K562 (cell line): ENCODE data around the gene NEDD4. TPM values are rescaled to one million over a fixed set of nuclear protein-coding genes. Genes with fewer than 3 reads are reported as not detected.

ENCODE experiments used
- ARID2 ChIP-seq: fragments of 450-650 bp; IDR thresholded peaks from 2 replicates; pipeline ENCODE4 v1.6.1; 2017; ENCODE audit warnings: antibody characterized with exemption, mild to moderate bottlenecking
- ATF1 ChIP-seq, 2 experiments: fragments of 450-650 bp in 1 of 2; IDR thresholded peaks; 2 replicates each; pipeline ENCODE4 v1.6.1; 2016; ENCODE audit warnings: missing compliant biosample characterization in 1 of 2, missing genetic modification characterization in 1 of 2
- BHLHE40 ChIP-seq: IDR thresholded peaks from 2 replicates; pipeline ENCODE4 v1.6.1; 2011; ENCODE audit warnings: low read length, improper control_type of control experiment
- CEBPB ChIP-seq: fragments of 450-650 bp; IDR thresholded peaks from 2 replicates; pipeline ENCODE4 v1.6.1; 2016; ENCODE audit warnings: missing genetic modification characterization, missing compliant biosample characterization
- ELF1 ChIP-seq: fragments of 200-800 bp; sonication (Bioruptor generic); IDR thresholded peaks from 2 replicates; pipeline ENCODE4 v1.6.1; 2016; ENCODE audit warnings: missing genetic modification characterization, missing compliant biosample characterization
- EP300 ChIP-seq: IDR thresholded peaks from 2 replicates; pipeline ENCODE4 v1.6.1; 2012; ENCODE audit warnings: low read length, improper control_type of control experiment
- FOSL1 ChIP-seq: fragments of 200-800 bp; sonication (Bioruptor generic); conservative IDR thresholded peaks from 2 replicates; pipeline ENCODE4 v1.6.1; 2016; ENCODE audit warnings: missing genetic modification characterization, missing compliant biosample characterization
- FOXJ2 ChIP-seq: fragments of 200-800 bp; sonication (Bioruptor generic); IDR thresholded peaks from 2 replicates; pipeline ENCODE4 v1.6.1; 2016; ENCODE audit warnings: missing genetic modification characterization, missing compliant biosample characterization
- PTTG1 ChIP-seq: fragments of 450-650 bp; IDR thresholded peaks from 2 replicates; pipeline ENCODE4 v1.6.1; 2016; ENCODE audit warnings: low read depth, mild to moderate bottlenecking, missing genetic modification characterization, missing compliant biosample characterization
- RAD51 ChIP-seq: fragments of 450-650 bp; IDR thresholded peaks from 2 replicates; pipeline ENCODE4 v1.7.1; 2016; ENCODE audit warnings: low read depth, mild to moderate bottlenecking, borderline replicate concordance
- RBFOX2 ChIP-seq: fragments of 200-400 bp; formaldehyde crosslinking; IDR thresholded peaks from 2 replicates; pipeline ENCODE4 v1.6.1; 2017; ENCODE audit warnings: low read depth, mild to moderate bottlenecking, low read length, moderate library complexity
- SMAD3 ChIP-seq: fragments of 450-650 bp; formaldehyde crosslinking; conservative IDR thresholded peaks from 2 replicates; pipeline ENCODE4 v1.4.0; 2020; ENCODE audit warnings: mild to moderate bottlenecking
- TEAD4 ChIP-seq, 2 experiments: sonication (generic) in 1 of 2; formaldehyde crosslinking in 1 of 2; IDR thresholded peaks; 2 replicates each; pipeline versions ENCODE4 v1.6.1 to v1.8.0; 2012 to 2022; ENCODE audit warnings: borderline replicate concordance in 1 of 2, inconsistent platforms in 1 of 2, low read length in 1 of 2, mild to moderate bottlenecking in 1 of 2, missing genetic modification reagents in 1 of 2
- ZEB2 ChIP-seq: fragments of 450-650 bp; IDR thresholded peaks from 2 replicates; pipeline ENCODE4 v1.6.1; 2016
- ZNF175 ChIP-seq: fragments of 200-800 bp; sonication (Bioruptor generic); IDR thresholded peaks from 2 replicates; pipeline ENCODE4 v1.6.1; 2016; ENCODE audit warnings: low read depth, mild to moderate bottlenecking, missing genetic modification characterization, missing compliant biosample characterization
- ZNF197 ChIP-seq: fragments of 200-800 bp; sonication (Bioruptor generic); IDR thresholded peaks from 2 replicates; pipeline ENCODE4 v1.6.1; 2016; ENCODE audit warnings: low read depth, missing genetic modification characterization, missing compliant biosample characterization
- ZNF76 ChIP-seq: fragments of 250-450 bp; sonication (Bioruptor Pico); IDR thresholded peaks from 2 replicates; pipeline ENCODE4 v1.4.0; 2020; ENCODE audit warnings: mild to moderate bottlenecking, moderate library complexity, borderline replicate concordance
- ZSCAN32 ChIP-seq: fragments of 450-650 bp; formaldehyde crosslinking; IDR thresholded peaks from 2 replicates; pipeline ENCODE4 v1.4.0; 2020; ENCODE audit warnings: mild to moderate bottlenecking, moderate library complexity
- polyA plus RNA-seq, 8 experiments: library from polyadenylated mRNA; depleted of rRNA in 4 of 8; stranded (reverse) in 5 of 8; unstranded in 3 of 8; fragments of >200 nt; fragmentation: Nextera tagmentation in 2 of 8; fragmentation: Illumina TruSeq in 1 of 8; extraction: Ambion mirVana in 2 of 8; extraction: Trizol in 1 of 8; gene quantifications; 2 replicates each; pipeline versions ENCODE4 v1.2.1 to v1.2.3, GENCODE V29; 2011 to 2014; ENCODE audit warnings: inconsistent platforms in 1 of 8, missing spikeins in 1 of 8
- total RNA-seq, 7 experiments: library from RNA; depleted of rRNA in 6 of 7; stranded (reverse); fragments of >200 nt in 6 of 7; fragmentation: Illumina TruSeq in 2 of 7; extraction: Trizol in 2 of 7; gene quantifications; 2 replicates each; pipeline versions ENCODE4 v1.2.1 to v1.2.3, GENCODE V29; 2011 to 2021; ENCODE audit warnings: low replicate concordance in 1 of 7
- TF ChIP-seq, protein P1 (sequence below): sonication (generic); formaldehyde crosslinking; IDR thresholded peaks from 2 replicates; pipeline ENCODE4 v1.9.0; 2022; ENCODE audit warnings: mild to moderate bottlenecking, missing genetic modification reagents
- TF ChIP-seq, protein P2 (sequence below): fragments of 250-450 bp; sonication (Bioruptor Pico); IDR thresholded peaks from 2 replicates; pipeline ENCODE4 v1.4.0; 2020; ENCODE audit warnings: mild to moderate bottlenecking
- TF ChIP-seq, protein P3 (sequence below), 2 experiments: fragments of 450-650 bp in 1 of 2; sonication (generic) in 1 of 2; formaldehyde crosslinking in 1 of 2; IDR thresholded peaks in 1 of 2; conservative IDR thresholded peaks in 1 of 2; 2 replicates each; pipeline versions ENCODE4 v1.6.1 to v1.8.1; 2016 to 2023; ENCODE audit warnings: mild to moderate bottlenecking in 2 of 2, moderate library complexity in 2 of 2, inconsistent platforms in 1 of 2, missing genetic modification reagents in 1 of 2
- TF ChIP-seq, protein P4 (sequence below): fragments of 450-650 bp; formaldehyde crosslinking; IDR thresholded peaks from 2 replicates; pipeline ENCODE4 v1.4.0; 2020; ENCODE audit warnings: mild to moderate bottlenecking, mixed read lengths

NEDD4 gene
- total and polyA plus RNA-seq, 9 of the 15 experiments (the other 6 are each of a cell fraction or from before 2014, with no cell fraction given) = 7.2 to 23.7 (median 17.3) TPM

DNA sequence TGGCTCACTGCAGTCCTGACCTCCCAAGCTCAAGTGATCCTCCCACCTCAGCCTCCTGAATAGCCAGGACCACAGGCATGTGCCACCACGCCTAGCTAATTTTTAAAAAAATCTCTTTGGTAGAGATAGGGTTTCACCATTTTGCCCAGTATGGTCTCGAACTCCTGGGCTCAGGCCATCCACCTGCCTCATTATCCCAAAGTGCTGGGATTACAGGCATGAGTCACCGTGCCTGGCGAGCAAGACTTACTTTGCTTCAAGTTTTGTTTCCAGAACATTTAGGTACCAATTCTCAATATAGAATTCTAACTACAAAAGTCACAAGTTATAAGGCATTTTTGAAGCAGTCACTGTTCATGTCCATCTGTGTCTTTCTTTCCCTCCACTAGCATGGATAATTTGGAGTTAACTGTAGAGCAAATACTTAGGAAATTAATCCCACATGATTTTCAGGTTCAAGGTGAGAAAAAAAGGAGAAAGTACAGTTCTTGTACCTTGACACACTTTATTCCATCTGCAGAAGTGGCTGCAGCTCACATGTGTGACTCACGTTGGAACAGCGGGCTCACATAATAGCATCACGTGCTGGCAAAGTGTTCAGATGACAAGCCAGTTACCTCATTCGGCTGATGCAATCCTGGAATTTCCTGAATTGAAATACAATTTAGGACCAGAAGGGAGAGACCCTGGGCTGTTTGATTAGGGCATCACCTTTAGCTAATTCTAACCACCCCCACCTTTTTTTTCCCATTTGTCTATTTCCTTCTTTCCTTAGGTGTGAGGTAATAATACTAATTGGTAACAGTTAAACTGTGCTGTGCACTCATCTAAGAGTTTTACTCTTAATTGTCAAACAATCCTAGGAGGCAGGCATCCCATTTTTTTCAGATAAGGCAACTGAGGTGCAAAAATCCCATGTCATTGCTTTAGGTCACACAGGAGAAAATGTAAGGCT lies 46.9 kb upstream of the NEDD4 start (continued):
- TF ChIP-seq, protein P1, sequence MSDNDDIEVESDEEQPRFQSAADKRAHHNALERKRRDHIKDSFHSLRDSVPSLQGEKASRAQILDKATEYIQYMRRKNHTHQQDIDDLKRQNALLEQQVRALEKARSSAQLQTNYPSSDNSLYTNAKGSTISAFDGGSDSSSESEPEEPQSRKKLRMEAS (CRISPR knock-in tag) = peak; percentile 53; the same call in 1 of the 2 replicates
- TF ChIP-seq, protein P2, sequence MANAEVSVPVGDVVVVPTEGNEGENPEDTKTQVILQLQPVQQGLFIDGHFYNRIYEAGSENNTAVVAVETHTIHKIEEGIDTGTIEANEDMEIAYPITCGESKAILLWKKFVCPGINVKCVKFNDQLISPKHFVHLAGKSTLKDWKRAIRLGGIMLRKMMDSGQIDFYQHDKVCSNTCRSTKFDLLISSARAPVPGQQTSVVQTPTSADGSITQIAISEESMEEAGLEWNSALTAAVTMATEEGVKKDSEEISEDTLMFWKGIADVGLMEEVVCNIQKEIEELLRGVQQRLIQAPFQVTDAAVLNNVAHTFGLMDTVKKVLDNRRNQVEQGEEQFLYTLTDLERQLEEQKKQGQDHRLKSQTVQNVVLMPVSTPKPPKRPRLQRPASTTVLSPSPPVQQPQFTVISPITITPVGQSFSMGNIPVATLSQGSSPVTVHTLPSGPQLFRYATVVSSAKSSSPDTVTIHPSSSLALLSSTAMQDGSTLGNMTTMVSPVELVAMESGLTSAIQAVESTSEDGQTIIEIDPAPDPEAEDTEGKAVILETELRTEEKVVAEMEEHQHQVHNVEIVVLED (CRISPR knock-in tag) = 0 out of 2 replicates have a peak, but pooled peaks have one; percentile 37
- TF ChIP-seq CEBPB (tag) (peak; percentile 88), FOSL1 (tag) (peak; percentile 96), ZNF175 (CRISPR knock-in tag) (peak; percentile 95), ZEB2 (peak; percentile 74; the same call in 1 of the 2 replicates), RAD51 (peak; percentile 84), ATF1 (CRISPR knock-in tag; IDR thresholded peaks at IDR 0.05) (no peak), ATF1 (tag; IDR thresholded peaks at IDR 0.05) (peak; percentile 78), ZSCAN32 (CRISPR knock-in tag) (peak; percentile 98), FOXJ2 (tag) (peak; percentile 64; the same call in 1 of the 2 replicates), PTTG1 (tag) (peak; percentile 44; the same call in 1 of the 2 replicates), TEAD4 (IDR thresholded peaks at IDR 0.05; ENCODE audit: low read length) (peak; percentile 60; the same call in 1 of the 2 replicates), TEAD4 (CRISPR knock-in tag; IDR thresholded peaks at IDR 0.05; ENCODE audit: borderline replicate concordance) (no peak), RBFOX2 (peak; percentile 50; the same call in 1 of the 2 replicates), BHLHE40 (peak; percentile 99), ZNF76 (CRISPR knock-in tag) (0 out of 2 replicates have a peak, but pooled peaks have one; percentile 25), ARID2 (no peak), ZNF197 (peak; percentile 85), SMAD3 (CRISPR knock-in tag) (peak; percentile 74), ELF1 (peak; percentile 39; the same call in 1 of the 2 replicates), EP300 (peak; percentile 91)
- TF ChIP-seq, protein P3, sequence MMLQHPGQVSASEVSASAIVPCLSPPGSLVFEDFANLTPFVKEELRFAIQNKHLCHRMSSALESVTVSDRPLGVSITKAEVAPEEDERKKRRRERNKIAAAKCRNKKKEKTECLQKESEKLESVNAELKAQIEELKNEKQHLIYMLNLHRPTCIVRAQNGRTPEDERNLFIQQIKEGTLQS (IDR thresholded peaks at IDR 0.05) = peak; percentile 99
- TF ChIP-seq, protein P3 (CRISPR knock-in tag; conservative IDR thresholded peaks at IDR 0.05) = peak; percentile 67; the same call in 1 of the 2 replicates
- TF ChIP-seq, protein P4, sequence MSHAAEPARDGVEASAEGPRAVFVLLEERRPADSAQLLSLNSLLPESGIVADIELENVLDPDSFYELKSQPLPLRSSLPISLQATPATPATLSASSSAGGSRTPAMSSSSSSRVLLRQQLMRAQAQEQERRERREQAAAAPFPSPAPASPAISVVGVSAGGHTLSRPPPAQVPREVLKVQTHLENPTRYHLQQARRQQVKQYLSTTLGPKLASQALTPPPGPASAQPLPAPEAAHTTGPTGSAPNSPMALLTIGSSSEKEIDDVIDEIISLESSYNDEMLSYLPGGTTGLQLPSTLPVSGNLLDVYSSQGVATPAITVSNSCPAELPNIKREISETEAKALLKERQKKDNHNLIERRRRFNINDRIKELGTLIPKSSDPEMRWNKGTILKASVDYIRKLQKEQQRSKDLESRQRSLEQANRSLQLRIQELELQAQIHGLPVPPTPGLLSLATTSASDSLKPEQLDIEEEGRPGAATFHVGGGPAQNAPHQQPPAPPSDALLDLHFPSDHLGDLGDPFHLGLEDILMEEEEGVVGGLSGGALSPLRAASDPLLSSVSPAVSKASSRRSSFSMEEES (CRISPR knock-in tag) = peak; percentile 76
